Keratinocyte (primary cell): Measurements from ENCODE around the gene PDZD2. TPM values are rescaled to one million over a fixed set of nuclear protein-coding genes. Genes with fewer than 3 reads are reported as not detected.

ENCODE experiments used
- DNase-seq: peaks from one replicate; pipeline ENCODE4 v3.0.0-alpha.2; 2011; ENCODE audit warnings: low read depth, missing footprints, low spot score
- FAIRE-seq: peaks from 2 replicates; lab custom pipeline; 2011; peaks lifted over from hg19 to GRCh38; lab: Jason Lieb, UNC
- H2AFZ ChIP-seq: 2 replicates; pipeline ENCODE4 v1.6.0; 2012; ENCODE audit warnings: low read length, control low read depth, inconsistent platforms; ENCODE audit not compliant: control insufficient read depth
- H3K27ac ChIP-seq: 2 replicates; pipeline ENCODE4 v1.5.1; 2011; ENCODE audit warnings: low read length; ENCODE audit not compliant: control insufficient read depth, insufficient read depth
- H3K27me3 ChIP-seq: 3 replicates; pipeline ENCODE4 v1.6.0; 2011; ENCODE audit warnings: low read length; ENCODE audit not compliant: control insufficient read depth, insufficient read depth; ENCODE audit errors: extremely low read depth
- H3K36me3 ChIP-seq, 2 experiments: 2 replicates in 1 of 2; 3 replicates in 1 of 2; pipeline ENCODE4 v1.5.1; 2011; ENCODE audit warnings: low read length in 2 of 2, mild to moderate bottlenecking in 1 of 2; ENCODE audit not compliant: control insufficient read depth in 2 of 2, insufficient read depth in 2 of 2; ENCODE audit errors: extremely low read depth in 1 of 2
- H3K4me1 ChIP-seq: 3 replicates; pipeline ENCODE4 v1.5.1; 2011; ENCODE audit warnings: low read length; ENCODE audit not compliant: control insufficient read depth, insufficient read depth; ENCODE audit errors: extremely low read depth
- H3K4me2 ChIP-seq: 3 replicates; pipeline ENCODE4 v1.6.0; 2011; ENCODE audit warnings: low read depth, low read length; ENCODE audit not compliant: control insufficient read depth, insufficient read depth; ENCODE audit errors: extremely low read depth
- H3K4me3 ChIP-seq, 3 experiments: fragments of 200-600 bp in 1 of 3; sonication (generic) in 1 of 3; 2 replicates in 2 of 3; 3 replicates in 1 of 3; pipeline ENCODE4 v1.5.1; 2011 to 2016; ENCODE audit warnings: low read length in 3 of 3, mild to moderate bottlenecking in 3 of 3, control low read depth in 2 of 3, inconsistent platforms in 1 of 3, low read depth in 1 of 3, mixed read lengths in 1 of 3, mixed run types in 1 of 3, moderate library complexity in 1 of 3; ENCODE audit not compliant: control insufficient read depth in 2 of 3, insufficient read depth in 2 of 3; ENCODE audit errors: extremely low read depth in 1 of 3
- H3K79me2 ChIP-seq: 2 replicates; pipeline ENCODE4 v1.6.0; 2012; ENCODE audit warnings: low read length; ENCODE audit not compliant: control insufficient read depth, insufficient read depth
- H3K9ac ChIP-seq: 3 replicates; pipeline ENCODE4 v1.6.0; 2011; ENCODE audit warnings: low read length; ENCODE audit not compliant: control insufficient read depth, insufficient read depth; ENCODE audit errors: extremely low read depth
- H3K9me1 ChIP-seq: 3 replicates; pipeline ENCODE4 v1.6.0; 2011; ENCODE audit warnings: low read length; ENCODE audit not compliant: control insufficient read depth, insufficient read depth; ENCODE audit errors: extremely low read depth
- H3K9me3 ChIP-seq: 2 replicates; pipeline ENCODE4 v1.5.1; 2012; ENCODE audit warnings: low read depth, low read length; ENCODE audit not compliant: control insufficient read depth
- H4K20me1 ChIP-seq: 3 replicates; pipeline ENCODE4 v1.6.0; 2011; ENCODE audit warnings: low read length; ENCODE audit not compliant: control insufficient read depth, insufficient read depth; ENCODE audit errors: extremely low read depth
- CTCF ChIP-seq, 3 experiments: IDR thresholded peaks in 1 of 3; conservative IDR thresholded peaks in 1 of 3; optimal IDR thresholded peaks in 1 of 3; 2 replicates in 2 of 3; 3 replicates in 1 of 3; pipeline versions ENCODE3 to v1.5.1; 2011; ENCODE audit warnings: low read length in 3 of 3, mild to moderate bottlenecking in 3 of 3, moderate library complexity in 2 of 3, control low read depth in 1 of 3, inconsistent platforms in 1 of 3; ENCODE audit not compliant: insufficient read depth in 2 of 3; ENCODE audit errors: extremely low read depth in 1 of 3
- EZH2 ChIP-seq: IDR thresholded peaks from one replicate; pipeline ENCODE4 v1.6.1; 2012; ENCODE audit warnings: inconsistent platforms, mild to moderate bottlenecking, low read length, moderate library complexity
- dilution Hi-C: fragments of 300-500 bp; cut with MboI; formaldehyde crosslinking; loops from one replicate; pipeline ENCODE4 v1.7.0; 2020; ENCODE audit warnings: low sequenced_read_pairs; ENCODE audit not compliant: extremely low pct_ligation_motif_present
- polyA plus RNA-seq, 5 experiments: library from polyadenylated mRNA; depleted of rRNA in 3 of 5; stranded (reverse) in 3 of 5; stranded (forward) in 1 of 5; unstranded in 1 of 5; fragments of >200 nt; gene quantifications; 1 replicate in 1 of 5; 2 replicates in 3 of 5; 3 replicates in 1 of 5; pipeline versions ENCODE4 v1.2.1 to v1.2.3, GENCODE V29; 2011 to 2012; ENCODE audit warnings: missing spikeins in 2 of 5, low read depth in 1 of 5, low replicate concordance in 1 of 5

The PDZD2 gene
- polyA plus RNA-seq, 1 donor (not counting 4 experiments of a cell fraction or from before 2014, with no cell fraction given) = 7.3 TPM

GRCh38 chr5:32066448-32066847, 427.5 kb downstream of the PDZD2 start:
- H3K4me3 ChIP-seq = no peak overlapping the region
- no peak overlapping the region for H2AFZ ChIP-seq
- H3K4me2 ChIP-seq = no peak overlapping the region
- TF ChIP-seq CTCF (optimal IDR thresholded peaks at IDR 0.05 in 1 of 3, IDR thresholded peaks at IDR 0.05 in 1 of 3, conservative IDR thresholded peaks at IDR 0.05 in 1 of 3; ENCODE audit: extremely low read depth in 1 of 3, insufficient read depth in 2 of 3, low read length in 3 of 3) = no peak
- TF ChIP-seq EZH2 = no peak
- no peak overlapping the region for H3K27ac ChIP-seq
- H3K4me1 ChIP-seq = no peaks in the 10 kb centered on the region
- H3K9me1 ChIP-seq = no peaks in the 10 kb centered on the region
- FAIRE-seq (no peak), DNase-seq (no peak)
- no peaks in the 10 kb centered on the region for H3K9me3 ChIP-seq
- dilution Hi-C loops = no loop called here
- H3K27me3 ChIP-seq = no peaks in the 10 kb centered on the region
- no peaks in the 10 kb centered on the region for H3K79me2 ChIP-seq
- H3K36me3 ChIP-seq = peaks cover 0 to 2% of the 10 kb centered on the region in 2 experiments
- no peak overlapping the region for H3K9ac ChIP-seq
- H4K20me1 ChIP-seq = no peaks in the 10 kb centered on the region

- Histone ChIP-seq H3K4me2 (no peak overlapping the region), H2AFZ (no peak overlapping the region), H3K9me3 (no peaks in the 10 kb centered on the region), H3K27me3 (no peaks in the 10 kb centered on the region), H3K36me3 (peaks cover 0 to 2% of the 10 kb centered on the region in 2 experiments), H3K27ac (no peak overlapping the region), H3K4me3 (no peak overlapping the region), H3K9ac (no peak overlapping the region), H4K20me1 (no peaks in the 10 kb centered on the region), H3K9me1 (no peaks in the 10 kb centered on the region), H3K79me2 (no peaks in the 10 kb centered on the region), H3K4me1 (no peaks in the 10 kb centered on the region)
- TF ChIP-seq CTCF (optimal IDR thresholded peaks at IDR 0.05 in 1 of 3, IDR thresholded peaks at IDR 0.05 in 1 of 3, conservative IDR thresholded peaks at IDR 0.05 in 1 of 3; ENCODE audit: extremely low read depth in 1 of 3, insufficient read depth in 2 of 3, low read length in 3 of 3) (no peak), EZH2 (no peak)
- no peak for DNase-seq
- no peak for FAIRE-seq
- dilution Hi-C loops = no loop called here
Observed at GRCh38 chr5:32067774-32068470, 429.0 kb downstream of the PDZD2 start.
